Caki2 (cell line): ENCODE results near the gene ST3GAL3. TPM values are rescaled to one million over a fixed set of nuclear protein-coding genes. Genes with fewer than 3 reads are reported as not detected.
A peak's percentile ranks its signal among the peaks of the same experiment; 100 is the strongest.

Source experiments
- DNase-seq: peaks from one replicate; pipeline ENCODE4 v3.0.0-alpha.2; 2015; ENCODE audit warnings: low read depth
- in situ Hi-C: cut with HindIII; loops from 2 replicates; pipeline ENCODE4 v1.10.0; 2016; ENCODE audit warnings: low sequenced_read_pairs, low pct_unique_long_range_greater_than_20kb, mixed read lengths
- total RNA-seq: library from RNA; depleted of rRNA; stranded (reverse); fragments of >200 nt; shearing (Covaris generic); gene quantifications from 2 replicates; pipeline ENCODE4 v1.2.3, GENCODE V29; 2014; ENCODE audit warnings: low replicate concordance

Gene ST3GAL3
- total RNA-seq, 1 experiment from 2014 or later = 18.0 TPM

DNA sequence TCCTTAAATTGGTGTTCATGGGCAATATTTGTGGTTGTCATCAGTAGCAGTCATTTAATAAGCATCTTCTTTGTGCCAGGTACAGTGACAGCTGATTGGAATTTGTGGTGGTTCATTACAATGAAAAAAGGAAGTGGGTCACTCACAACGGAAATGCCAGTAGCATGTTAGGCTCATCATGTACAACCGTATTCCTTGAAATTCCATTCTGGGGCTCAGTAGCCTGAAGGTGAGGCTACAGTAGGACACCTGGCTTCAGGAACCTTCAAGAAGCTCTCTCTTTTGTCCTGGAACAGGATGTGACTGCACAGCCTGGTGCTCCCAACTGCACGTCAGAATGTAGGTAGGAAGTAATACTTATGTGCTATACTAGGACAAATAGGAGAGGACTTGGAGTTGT lies 93.9 kb downstream of the ST3GAL3 start:
- no peak for DNase-seq
- in situ Hi-C loops = no loop called here

DNA sequence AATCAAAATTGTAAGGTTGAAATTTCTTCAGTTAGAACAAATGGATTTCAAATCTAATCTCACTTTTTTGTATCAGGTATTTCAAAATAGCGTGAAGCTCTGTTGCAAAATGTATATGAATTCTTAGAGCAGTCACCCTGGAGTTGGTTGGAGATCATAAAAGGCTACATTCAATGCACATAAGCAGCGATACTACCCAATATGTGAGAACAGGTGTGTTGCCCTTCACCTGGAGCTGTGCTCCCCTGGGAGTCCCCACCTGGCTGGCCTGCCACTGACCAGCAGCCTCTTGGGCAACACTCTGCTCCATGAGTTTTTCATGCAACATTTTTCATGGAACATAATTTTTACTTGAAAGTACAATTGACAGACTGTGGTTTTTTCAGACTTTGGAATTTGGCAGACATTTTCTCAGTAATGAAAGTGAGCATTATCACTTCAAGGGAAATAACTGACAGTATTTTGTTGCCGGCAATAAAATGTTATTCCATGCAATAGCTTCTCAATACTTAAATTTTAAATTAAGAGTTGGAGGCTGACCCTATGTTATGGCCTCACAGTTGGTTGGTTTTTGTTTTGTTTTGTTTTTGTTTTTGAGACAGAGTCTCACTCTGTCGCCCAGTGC lies 95.1 kb downstream of the ST3GAL3 start:
- in situ Hi-C loops = no loop called here
- DNase-seq = no peak

DNA sequence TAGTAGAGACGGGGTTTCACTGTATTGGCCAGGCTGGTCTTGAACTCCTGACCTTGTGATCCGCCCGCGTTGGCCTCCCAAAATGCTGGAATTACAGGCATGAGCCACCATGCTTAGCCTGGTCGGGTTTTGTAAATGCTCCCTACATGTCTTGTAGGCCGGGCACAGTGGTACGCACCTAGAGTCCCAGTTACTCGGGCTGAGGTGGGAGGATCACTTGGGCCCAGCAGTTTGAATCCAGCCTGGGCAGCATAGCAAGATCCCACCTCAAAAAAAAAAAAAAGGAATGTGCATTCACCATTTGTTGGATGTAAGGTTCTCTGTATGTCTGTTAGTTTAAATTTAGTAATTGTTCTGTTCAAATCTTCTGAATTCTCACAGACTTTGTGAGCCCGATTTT lies 95.8 kb downstream of the ST3GAL3 start:
- in situ Hi-C loops = no loop called here

GRCh38 chr1:43803646-43804045 lies 96.3 kb downstream of the ST3GAL3 start:
- DNase-seq = no peak
- in situ Hi-C loops = no loop called here

More for the DNA sequence above, 95.8 kb downstream of the ST3GAL3 start:
- DNase-seq = no peak

DNA sequence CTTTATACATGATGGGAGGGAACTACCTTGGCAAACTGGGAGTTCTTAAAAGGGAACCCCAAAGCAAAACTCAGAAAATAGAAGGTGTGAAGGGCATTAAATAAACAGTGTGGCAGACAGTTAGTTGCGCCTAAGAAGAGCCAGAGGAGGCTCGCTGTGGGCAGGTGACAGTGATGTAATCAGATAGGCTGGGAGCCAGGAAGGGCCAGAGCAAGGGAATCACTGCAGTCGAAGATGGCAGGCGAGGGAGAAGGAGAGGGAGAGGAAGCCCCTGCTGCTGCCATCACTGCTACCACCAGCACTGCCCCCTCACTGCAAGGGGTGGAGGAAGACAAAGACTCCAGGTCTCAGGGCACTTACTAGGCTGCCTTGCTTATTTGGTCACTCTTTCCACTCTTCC lies 97.2 kb downstream of the ST3GAL3 start:
- in situ Hi-C loops = no loop called here
- DNase-seq = no peak

DNA sequence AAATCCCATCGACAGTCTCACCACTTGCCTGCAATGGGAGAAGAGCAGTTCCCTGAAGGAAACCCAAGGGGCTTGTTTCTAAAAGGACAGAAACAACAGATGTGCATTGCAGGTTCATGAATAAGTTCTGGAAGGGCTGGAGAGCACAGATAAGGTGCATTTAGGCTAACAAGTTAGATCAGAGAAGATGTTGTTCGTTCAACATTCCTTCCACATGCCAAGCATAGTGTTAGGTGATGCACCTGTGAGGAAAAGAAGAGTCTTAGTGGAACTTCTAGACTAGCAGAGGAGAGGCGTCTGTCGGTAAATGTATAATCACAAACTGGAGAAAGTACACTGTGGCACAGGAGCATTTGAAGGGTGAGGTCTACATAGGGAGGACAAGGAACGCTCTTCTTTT lies 98.0 kb downstream of the ST3GAL3 start:
- in situ Hi-C loops = no loop called here

DNA sequence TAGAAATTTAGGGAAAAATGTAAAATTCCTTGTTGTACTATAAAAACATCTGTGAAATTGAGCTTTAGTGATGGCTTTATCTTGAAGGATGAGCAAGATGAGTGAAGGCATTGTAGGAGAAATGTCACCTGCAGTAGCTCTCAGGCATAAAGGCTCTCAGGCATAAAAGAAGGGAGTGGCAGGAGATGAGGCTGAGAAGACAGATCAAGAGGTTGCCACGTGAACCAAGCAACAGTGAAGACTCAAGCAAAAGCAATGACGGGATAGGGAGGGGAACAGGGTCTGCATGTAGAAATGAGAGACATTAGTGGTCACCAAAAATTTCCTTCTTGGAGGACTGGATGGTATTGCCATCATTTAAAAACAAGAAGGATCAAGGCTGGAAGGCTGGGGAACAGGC lies 98.8 kb downstream of the ST3GAL3 start:
- in situ Hi-C loops = no loop called here
- DNase-seq = no peak

More for the DNA sequence above, 98.0 kb downstream of the ST3GAL3 start:
- DNase-seq = no peak

DNA sequence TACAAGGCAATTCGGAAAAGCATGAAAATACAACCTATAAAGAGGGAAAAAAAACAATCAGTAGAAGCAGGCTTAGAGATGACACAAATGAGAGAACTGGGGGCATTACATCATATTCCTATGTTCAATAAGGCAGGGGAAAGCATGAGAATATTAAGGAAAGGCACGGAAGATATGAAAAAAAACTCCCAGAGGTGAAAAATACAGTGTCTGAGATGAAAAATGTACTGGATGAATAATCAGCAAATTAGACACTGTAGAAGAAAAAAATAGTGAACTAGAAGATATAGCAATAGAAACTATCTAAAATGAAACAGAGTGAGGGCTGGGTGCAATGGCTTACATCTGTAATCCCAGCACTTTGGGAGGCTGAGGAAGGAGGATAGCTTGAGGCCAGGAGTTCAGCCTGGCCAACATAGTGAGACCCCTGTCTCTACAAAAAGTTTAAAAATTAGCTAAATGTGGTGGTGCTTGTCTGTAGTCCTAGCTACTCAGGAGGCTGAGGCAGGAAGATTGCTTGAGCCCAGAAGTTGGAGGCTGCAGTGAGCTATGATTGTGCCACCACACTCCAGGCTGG lies 101.8 kb downstream of the ST3GAL3 start:
- in situ Hi-C loops = no loop called here

DNA sequence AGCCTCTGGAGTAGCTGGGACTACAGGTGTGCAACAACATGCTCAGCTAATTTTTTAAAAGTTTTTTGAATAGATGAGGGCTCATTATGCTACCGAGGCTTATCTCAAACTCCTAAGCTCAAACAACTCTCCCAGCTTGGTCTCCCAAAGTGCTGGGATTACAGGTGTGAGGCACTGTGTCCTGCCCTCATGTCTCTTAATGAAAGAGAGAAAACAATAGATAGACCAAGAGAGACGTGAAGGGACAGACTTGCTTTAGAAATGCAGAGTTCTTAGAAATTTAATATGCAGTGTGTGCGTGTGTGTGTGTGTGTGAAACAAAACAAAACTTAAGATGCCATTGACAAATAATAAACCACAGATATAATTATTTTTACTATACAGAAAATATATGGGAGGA lies 105.2 kb downstream of the ST3GAL3 start:
- in situ Hi-C loops = no loop called here
- DNase-seq = no peak

More for the DNA sequence above, 101.8 kb downstream of the ST3GAL3 start:
- no peak for DNase-seq

DNA sequence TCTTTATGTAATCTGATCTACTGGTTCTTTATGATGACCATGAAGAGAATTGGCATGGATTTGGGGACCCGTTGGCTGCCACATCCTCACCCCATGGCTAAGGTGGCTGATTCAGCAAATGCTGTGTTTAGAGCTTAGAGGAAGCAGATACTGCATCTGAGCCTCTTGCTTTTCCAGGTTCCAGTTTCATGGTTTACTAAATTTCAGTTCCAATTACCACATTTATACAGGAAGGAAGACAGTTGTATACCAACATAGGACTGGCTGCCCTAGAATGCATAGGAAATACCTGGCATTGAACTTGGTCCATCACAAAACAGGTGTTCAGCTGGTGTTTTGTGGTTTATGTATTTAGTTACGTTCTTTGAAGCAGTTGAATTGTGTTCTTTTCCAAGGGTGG lies 107.1 kb downstream of the ST3GAL3 start:
- DNase-seq = no peak
- in situ Hi-C loops = no loop called here

DNA sequence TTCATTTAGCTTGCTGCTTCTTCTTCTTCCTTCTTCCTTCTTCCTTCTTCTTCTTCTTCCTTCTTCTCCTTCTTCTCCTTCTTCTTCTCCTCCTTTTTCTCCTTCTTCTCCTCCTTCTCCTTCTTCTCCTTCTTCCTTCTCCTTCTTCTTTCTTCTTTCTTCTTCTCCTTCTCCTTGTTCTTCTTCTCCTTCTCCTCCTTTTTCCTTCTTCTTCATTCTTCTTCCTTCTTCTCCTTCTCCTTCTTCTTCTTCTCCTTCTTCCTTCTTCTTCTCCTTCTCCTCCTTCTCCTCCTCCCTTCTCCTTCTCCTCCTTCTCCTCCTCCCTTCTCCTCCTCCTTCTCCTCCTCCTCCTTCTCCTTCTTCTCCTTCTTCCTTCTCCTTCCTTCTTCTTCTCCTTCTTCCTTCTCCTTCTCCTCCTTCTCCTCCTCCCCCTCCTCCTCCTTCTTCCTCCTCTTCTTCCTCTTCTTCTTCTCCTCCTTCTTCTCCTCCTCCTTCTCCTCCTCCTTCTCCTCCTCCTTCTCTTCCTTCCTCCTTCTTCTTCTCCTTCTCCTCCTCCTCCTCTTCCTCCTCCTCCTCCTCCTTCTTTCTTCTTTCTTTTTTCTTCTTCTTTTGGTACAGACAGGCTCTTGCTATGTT lies 110.1 kb downstream of the ST3GAL3 start:
- in situ Hi-C loops = no loop called here
- no peak for DNase-seq

- in situ Hi-C loops = no loop called here
- peak; percentile 17 for DNase-seq
These were observed 111.4 kb downstream of the ST3GAL3 start for GRCh38 chr1:43818691-43819090.

GRCh38 chr1:43819357-43819756 lies 112.0 kb downstream of the ST3GAL3 start:
- no peak for DNase-seq
- in situ Hi-C loops = no loop called here

GRCh38 chr1:43821471-43821870 lies 114.1 kb downstream of the ST3GAL3 start:
- in situ Hi-C loops = no loop called here
- DNase-seq = no peak

DNA sequence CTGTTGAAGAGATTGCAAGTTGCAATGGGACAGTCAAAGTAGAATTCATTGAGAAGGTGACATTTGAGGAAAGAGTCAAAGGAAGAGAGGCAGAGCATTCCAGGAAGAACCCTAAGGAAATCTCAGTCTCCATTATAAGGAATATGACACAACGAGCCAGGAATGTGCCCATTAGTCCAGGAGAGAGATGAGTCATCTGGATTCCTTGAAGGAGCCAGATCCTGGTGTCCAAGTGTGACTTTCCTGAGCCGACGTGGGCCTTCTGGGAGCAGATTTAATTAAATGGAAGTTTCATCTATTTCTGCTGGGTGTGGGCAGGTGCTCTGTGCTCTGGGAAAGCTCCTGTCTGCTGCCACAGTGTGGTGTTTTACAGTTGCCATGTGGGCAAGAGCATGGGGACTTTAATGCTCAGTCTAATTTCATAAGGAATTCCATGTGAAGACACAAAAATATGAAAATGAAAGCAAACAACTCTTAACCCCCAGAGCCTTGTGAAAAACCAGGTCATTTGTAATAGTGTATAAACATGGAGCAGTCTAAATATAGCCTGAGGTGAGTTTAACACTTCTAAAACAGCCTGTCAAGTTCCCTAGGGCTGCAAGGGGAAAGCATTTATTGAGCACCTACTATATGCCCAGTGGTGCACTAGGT lies 114.8 kb downstream of the ST3GAL3 start:
- in situ Hi-C loops = no loop called here
- peak; percentile 87 for DNase-seq

- DNase-seq = no peak
These were observed 117.5 kb downstream of the ST3GAL3 start for GRCh38 chr1:43824795-43825194.

GRCh38 chr1:43828574-43828973 lies 121.2 kb downstream of the ST3GAL3 start:
- in situ Hi-C loops = no loop called here
- DNase-seq = no peak

More at GRCh38 chr1:43824795-43825194, 117.5 kb downstream of the ST3GAL3 start:
- in situ Hi-C loops = no loop called here

DNA sequence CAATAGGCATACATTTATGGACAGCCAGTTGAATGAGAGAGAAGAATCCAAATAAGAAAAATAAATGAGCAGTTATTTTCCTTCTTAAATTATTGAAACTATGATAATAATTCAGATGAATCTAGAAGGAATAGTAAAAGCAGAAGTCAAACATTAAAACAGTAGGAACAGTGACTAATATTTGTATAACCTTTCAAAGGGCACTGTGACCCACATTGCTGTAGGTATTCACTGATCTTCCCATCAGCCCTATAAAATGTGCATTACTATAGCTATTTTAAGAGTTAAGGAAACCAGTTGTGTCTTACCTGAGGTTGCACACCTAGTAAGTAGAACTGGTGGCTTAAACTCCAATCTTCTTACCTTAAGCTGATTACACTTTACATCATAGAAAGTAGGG lies 123.5 kb downstream of the ST3GAL3 start:
- in situ Hi-C loops = no loop called here
- DNase-seq = no peak

DNA sequence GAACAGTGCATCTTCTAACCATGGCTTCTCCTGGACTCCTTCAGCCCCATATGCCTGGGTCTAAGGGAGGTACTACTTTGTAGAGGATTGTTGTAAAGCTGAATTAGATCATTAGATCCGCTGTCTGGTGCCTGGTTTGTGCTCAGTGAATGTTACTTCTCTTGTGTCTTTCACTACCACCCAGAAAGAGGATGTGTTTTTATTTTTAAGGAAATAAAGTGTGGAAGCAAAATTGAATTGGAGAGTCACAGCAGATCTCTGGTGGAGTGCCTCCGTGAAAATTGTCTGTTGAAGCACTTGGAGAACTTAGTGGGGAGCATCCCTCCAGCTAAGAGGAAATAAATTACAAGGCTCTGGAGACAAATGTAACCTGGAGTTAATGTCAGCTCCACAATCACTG lies 124.5 kb downstream of the ST3GAL3 start:
- DNase-seq = no peak
- in situ Hi-C loops = no loop called here
